HEK293 (cell line): ENCODE results near the gene NPC1.

Experiments
- CTCF ChIA-PET: fragments of 350-600 bp; formaldehyde crosslinking; extraction: SDS; loops from one replicate; lab custom pipeline; 2021; ENCODE audit warnings: antibody characterized with exemption; lab: Yijun Ruan, JAX
- POLR2A ChIA-PET: fragments of 300-600 bp; formaldehyde crosslinking; extraction: SDS; loops from one replicate; lab custom pipeline; 2020; ENCODE audit warnings: antibody characterized with exemption, inconsistent platforms; lab: Yijun Ruan, JAX
- H3K27ac ChIP-seq: fragments of 200-500 bp; sonication (Bioruptor generic); 2 replicates; pipeline ENCODE4 v1.5.1; 2014; ENCODE audit warnings: low read depth, low read length, control low read depth, inconsistent platforms; ENCODE audit errors: extremely low read depth
- H3K36me3 ChIP-seq, 2 experiments: fragments of 200-500 bp in 1 of 2; sonication (Bioruptor generic) in 1 of 2; 1 replicate in 1 of 2; 2 replicates in 1 of 2; pipeline ENCODE4 v1.5.1; 2014 to 2017; ENCODE audit warnings: inconsistent platforms in 2 of 2, low read length in 2 of 2; ENCODE audit not compliant: control insufficient read depth in 2 of 2, insufficient read depth in 1 of 2
- H3K4me1 ChIP-seq: fragments of 200-500 bp; sonication (Bioruptor generic); 2 replicates; pipeline ENCODE4 v1.5.1; 2014; ENCODE audit warnings: mild to moderate bottlenecking, low read length, inconsistent platforms; ENCODE audit not compliant: control insufficient read depth, insufficient read depth
- H3K4me3 ChIP-seq: 2 replicates; pipeline ENCODE4 v1.5.1; 2011; ENCODE audit warnings: low read depth, mild to moderate bottlenecking, control low read depth, low read length, moderate library complexity
- H3K9me3 ChIP-seq: fragments of 200-500 bp; sonication (Bioruptor generic); 2 replicates; pipeline ENCODE4 v1.5.1; 2014; ENCODE audit warnings: low read depth, low read length, inconsistent platforms; ENCODE audit not compliant: control insufficient read depth, insufficient read depth
- EGR2 ChIP-seq: fragments of 450-650 bp; formaldehyde crosslinking; IDR thresholded peaks from 2 replicates; pipeline ENCODE4 v1.5.1; 2016; ENCODE audit warnings: low read depth, missing biosample characterization, missing genetic modification characterization
- GLIS1 ChIP-seq: fragments of 450-650 bp; formaldehyde crosslinking; IDR thresholded peaks from 2 replicates; pipeline ENCODE4 v1.5.1; 2016; ENCODE audit warnings: missing biosample characterization, missing genetic modification characterization
- HOXD13 ChIP-seq: sonication (generic); formaldehyde crosslinking; IDR thresholded peaks from 2 replicates; pipeline ENCODE4 v1.8.0; 2022; ENCODE audit warnings: missing genetic modification reagents, borderline replicate concordance
- OVOL3 ChIP-seq: fragments of 450-650 bp; formaldehyde crosslinking; IDR thresholded peaks from 2 replicates; pipeline ENCODE4 v1.5.1; 2016; ENCODE audit warnings: missing biosample characterization, missing genetic modification characterization
- PRDM1 ChIP-seq: fragments of 450-650 bp; formaldehyde crosslinking; IDR thresholded peaks from 2 replicates; pipeline ENCODE4; 2016; ENCODE audit warnings: missing biosample characterization, missing genetic modification characterization
- SP7 ChIP-seq: fragments of 450-650 bp; formaldehyde crosslinking; IDR thresholded peaks from 2 replicates; pipeline ENCODE4 v1.5.1; 2016; ENCODE audit warnings: missing biosample characterization, missing genetic modification characterization
- ZBTB10 ChIP-seq: fragments of 450-650 bp; formaldehyde crosslinking; IDR thresholded peaks from 2 replicates; pipeline ENCODE4 v1.5.1; 2016; ENCODE audit warnings: missing biosample characterization, missing genetic modification characterization
- ZBTB17 ChIP-seq: fragments of 450-650 bp; formaldehyde crosslinking; IDR thresholded peaks from 2 replicates; pipeline ENCODE4 v1.5.1; 2016; ENCODE audit warnings: missing biosample characterization, missing genetic modification characterization
- ZBTB20 ChIP-seq: fragments of 450-650 bp; formaldehyde crosslinking; IDR thresholded peaks from 2 replicates; pipeline ENCODE4 v1.5.1; 2016; ENCODE audit warnings: missing biosample characterization, missing genetic modification characterization
- ZBTB21 ChIP-seq: fragments of 450-650 bp; formaldehyde crosslinking; IDR thresholded peaks from 2 replicates; pipeline ENCODE4 v1.5.1; 2017; ENCODE audit warnings: missing biosample characterization, missing genetic modification characterization
- ZNF16 ChIP-seq: fragments of 450-650 bp; formaldehyde crosslinking; IDR thresholded peaks from 2 replicates; pipeline ENCODE4 v1.5.1; 2016; ENCODE audit warnings: low read depth, missing biosample characterization, missing genetic modification characterization
- ZNF23 ChIP-seq: fragments of 450-650 bp; formaldehyde crosslinking; IDR thresholded peaks from 2 replicates; pipeline ENCODE4 v1.5.1; 2016; ENCODE audit warnings: missing biosample characterization, missing genetic modification characterization, borderline replicate concordance
- ZNF335 ChIP-seq: fragments of 450-650 bp; formaldehyde crosslinking; conservative IDR thresholded peaks from 2 replicates; pipeline ENCODE4 v1.5.1; 2016; ENCODE audit warnings: missing biosample characterization, missing genetic modification characterization
- ZNF354C ChIP-seq: fragments of 450-650 bp; formaldehyde crosslinking; IDR thresholded peaks from 2 replicates; pipeline ENCODE4 v1.5.1; 2016; ENCODE audit warnings: missing biosample characterization, missing genetic modification characterization, low read depth, borderline replicate concordance
- ZNF398 ChIP-seq: fragments of 450-650 bp; formaldehyde crosslinking; IDR thresholded peaks from 2 replicates; pipeline ENCODE4 v1.5.1; 2017; ENCODE audit warnings: missing biosample characterization, missing genetic modification characterization
- ZNF449 ChIP-seq: fragments of 450-650 bp; formaldehyde crosslinking; IDR thresholded peaks from 2 replicates; pipeline ENCODE4 v1.5.1; 2017; ENCODE audit warnings: missing biosample characterization, mild to moderate bottlenecking, missing genetic modification characterization, moderate library complexity
- ZNF501 ChIP-seq: fragments of 450-650 bp; formaldehyde crosslinking; IDR thresholded peaks from 2 replicates; pipeline ENCODE4 v1.5.1; 2016; ENCODE audit warnings: missing biosample characterization, missing genetic modification characterization
- ZNF580 ChIP-seq: fragments of 450-650 bp; formaldehyde crosslinking; IDR thresholded peaks from 2 replicates; pipeline ENCODE4 v1.5.1; 2016; ENCODE audit warnings: missing biosample characterization, missing genetic modification characterization
- ZNF600 ChIP-seq: fragments of 450-650 bp; formaldehyde crosslinking; IDR thresholded peaks from 2 replicates; pipeline ENCODE4 v1.5.1; 2016; ENCODE audit warnings: missing biosample characterization, missing genetic modification characterization
- ZNF692 ChIP-seq: fragments of 450-650 bp; formaldehyde crosslinking; IDR thresholded peaks from 2 replicates; pipeline ENCODE4 v1.5.1; 2016; ENCODE audit warnings: missing biosample characterization, missing genetic modification characterization
- ZNF747 ChIP-seq: fragments of 450-650 bp; formaldehyde crosslinking; IDR thresholded peaks from 2 replicates; pipeline ENCODE4 v1.5.1; 2016; ENCODE audit warnings: missing biosample characterization, missing genetic modification characterization
- ZNF768 ChIP-seq: fragments of 450-650 bp; formaldehyde crosslinking; IDR thresholded peaks from 2 replicates; pipeline ENCODE4 v1.5.1; 2018; ENCODE audit warnings: missing biosample characterization, mild to moderate bottlenecking, missing genetic modification characterization
- ZSCAN23 ChIP-seq: fragments of 450-650 bp; formaldehyde crosslinking; IDR thresholded peaks from 2 replicates; pipeline ENCODE4 v1.5.1; 2016; ENCODE audit warnings: missing biosample characterization, missing genetic modification characterization
- ZSCAN30 ChIP-seq: fragments of 450-650 bp; IDR thresholded peaks from 2 replicates; pipeline ENCODE4 v1.5.1; 2018; ENCODE audit warnings: missing biosample characterization, mild to moderate bottlenecking, missing genetic modification characterization, moderate library complexity
- ZXDB ChIP-seq: fragments of 450-650 bp; formaldehyde crosslinking; IDR thresholded peaks from 2 replicates; pipeline ENCODE4 v1.5.1; 2016; ENCODE audit warnings: missing biosample characterization, missing genetic modification characterization

NPC1 gene

GRCh38 chr18:23503963-23504344, 82.4 kb downstream of the NPC1 start:
- TF ChIP-seq ZNF16 = no peak
- TF ChIP-seq ZNF501 (tag by site-specific recombination) = 0 out of 2 replicates have a peak, but pooled peaks have one; percentile 22
- no peak for TF ChIP-seq ZNF23 (tag by site-specific recombination)
- no peak for TF ChIP-seq ZNF600 (tag by site-specific recombination)
- no peak for TF ChIP-seq ZNF398
- TF ChIP-seq ZNF335 (tag by site-specific recombination) = peak; percentile 67
- peak; percentile 63; the same call in 1 of the 2 replicates for TF ChIP-seq ZBTB20
- peak overlapping the region; percentile 27; the same call in 1 of the 2 replicates for H3K27ac ChIP-seq
- POLR2A ChIA-PET = no interaction called here

GRCh38 chr18:23503038-23503962, 83.0 kb downstream of the NPC1 start, which contains the start of gene RMC1:
Gene RMC1 (plus strand): TSS chr18:23503511. CDS start chr18:23503619, 108 bp downstream.
- CTCF ChIA-PET = interaction anchor here (0.6 to 2.6 kb wide), 7 partner anchors 12 to 1819 kb away, joined by 3 to 24 read pairs (median 3); no protein-coding TSS in a partner anchor
- Histone ChIP-seq H3K4me3 (peak within 1 kb of the TSS; percentile 86), H3K27ac (peak within 1 kb of the TSS; percentile 48; the same call in 1 of the 2 replicates), H3K36me3 (peaks cover 0 to 23% of the 10 kb centered on the region in 2 experiments; a peak in 2 of 3 replicates), H3K4me1 (no peaks in the 10 kb centered on the region), H3K9me3 (no peaks in the 10 kb centered on the region)
- POLR2A ChIA-PET = interaction anchor here (0.6 to 1.1 kb wide), 3 partner anchors 11 to 635 kb away, joined by 3 to 4 read pairs (median 3); partner anchors contain the start of gene CABYR
- peak; percentile 57; the same call in 1 of the 2 replicates for TF ChIP-seq EGR2 (tag by site-specific recombination)
- TF ChIP-seq ZNF449 (tag by site-specific recombination) = peak; percentile 37; the same call in 1 of the 2 replicates
- TF ChIP-seq ZNF501 (tag by site-specific recombination) = peak; percentile 74; the same call in 1 of the 2 replicates
- TF ChIP-seq PRDM1 (tag by site-specific recombination) = no peak
- TF ChIP-seq ZNF580 (tag by site-specific recombination) = peak; percentile 76; the same call in 1 of the 2 replicates
- peak; percentile 93 for TF ChIP-seq ZXDB
- peak; percentile 100 for TF ChIP-seq ZNF692 (tag by site-specific recombination)
- TF ChIP-seq ZNF747 (tag by site-specific recombination) = no peak
- no peak for TF ChIP-seq ZNF354C (tag by site-specific recombination)
- peak; percentile 67 for TF ChIP-seq ZBTB10 (tag by site-specific recombination)
- TF ChIP-seq SP7 (tag by site-specific recombination) = peak; percentile 84
- no peak for TF ChIP-seq HOXD13
- no peak for TF ChIP-seq ZSCAN23 (tag by site-specific recombination)
- no peak for TF ChIP-seq ZBTB21
- TF ChIP-seq ZSCAN30 (tag by site-specific recombination) = peak; percentile 56
- TF ChIP-seq ZBTB17 = peak; percentile 26; the same call in 1 of the 2 replicates
- TF ChIP-seq OVOL3 (tag by site-specific recombination) = 0 out of 2 replicates have a peak, but pooled peaks have one; percentile 18
- TF ChIP-seq ZNF768 = no peak
- TF ChIP-seq ZNF335 (tag by site-specific recombination) = peak; percentile 60
- peak; percentile 65 for TF ChIP-seq GLIS1 (tag by site-specific recombination)

More at GRCh38 chr18:23503963-23504344, 82.4 kb downstream of the NPC1 start:
- H3K4me3 ChIP-seq = peak overlapping the region; percentile 86
- no peaks in the 10 kb centered on the region for H3K9me3 ChIP-seq
- CTCF ChIA-PET = interaction anchor here (0.6 to 2.6 kb wide), 2 partner anchors 11 to 204 kb away, joined by 4 to 24 read pairs; no protein-coding TSS in a partner anchor
- H3K36me3 ChIP-seq = peaks cover 0 to 30% of the 10 kb centered on the region in 2 experiments; a peak in 2 of 3 replicates
- no peaks in the 10 kb centered on the region for H3K4me1 ChIP-seq
